ENCODE data around the gene NAPA. TPM values are rescaled to one million over a fixed set of nuclear protein-coding genes. Genes with fewer than 3 reads are reported as not detected.

Gene NAPA
- total and polyA plus RNA-seq, 10 of the 15 experiments (the other 5 are each of a cell fraction or from before 2014, with no cell fraction given) = 8.2 to 193 (median 102) TPM

GRCh38 chr19:47539747-47540311 lies 25.0 kb upstream of the NAPA start:
- no peaks in the 10 kb centered on the region for H4K20me1 ChIP-seq (ENCODE audit: control insufficient read depth, insufficient read depth)
- FAIRE-seq = no peak
- 0 out of 4 replicates have a peak, but pooled peaks cover 0 to 2% of the 10 kb centered on the region in 2 experiments for H3K27me3 ChIP-seq (replicated peaks in 1 of 2; ENCODE audit: control insufficient read depth in 2 of 2, insufficient read depth in 2 of 2, low read length in 1 of 2)
- no peak; the same call in 1 of the 3 replicates for ATAC-seq
- H3K9ac ChIP-seq (ENCODE audit: control insufficient read depth, insufficient read depth, low read length) = no peak overlapping the region
- no peak overlapping the region for H2AFZ ChIP-seq (ENCODE audit: control insufficient read depth, low read depth, low read length)
- ChIA-PET RAD21 (ENCODE audit: unreplicated experiment) (interaction anchor here (0.5 to 1.7 kb wide), 3 partner anchors 14 to 24 kb away, joined by 3 to 7 read pairs (median 3); no protein-coding TSS in a partner anchor), POLR2A (interaction anchor here (0.7 kb wide), 1 partner anchor 18 kb away, joined by 3 read pairs; no protein-coding TSS in a partner anchor), CTCF (interaction anchor here (0.6 to 1.6 kb wide), 5 partner anchors 10 to 228 kb away, joined by 3 to 4 read pairs (median 4); no protein-coding TSS in a partner anchor), SMC1A (ENCODE audit: uncharacterized antibody, unreplicated experiment) (no interaction called here)
- no peak overlapping the region for H3K27ac ChIP-seq (ENCODE audit: control insufficient read depth, insufficient read depth)
- no peaks in the 10 kb centered on the region for H3K4me1 ChIP-seq (ENCODE audit: control insufficient read depth, insufficient read depth, low read length)
- H3K4me3 ChIP-seq = no peak overlapping the region
- WGBS (ENCODE audit: insufficient coverage, insufficient replicate concordance, low lambda C conversion rate, missing lambda C conversion rate) = 29% methylated on average over 12 of the region's 12 CpGs
- TF ChIP-seq IKZF1 (conservative IDR thresholded peaks at IDR 0.05) (0 out of 2 replicates have a peak, but pooled peaks have one; percentile 20), PKNOX1 (IDR thresholded peaks at IDR 0.05) (0 out of 2 replicates have a peak, but pooled peaks have one; percentile 18), ETV6 (conservative IDR thresholded peaks at IDR 0.05 in 1 of 2, IDR thresholded peaks at IDR 0.05 in 1 of 2; ENCODE audit: borderline replicate concordance in 1 of 2, low read depth in 1 of 2) (no peak), NFYA (IDR thresholded peaks at IDR 0.05; ENCODE audit: borderline replicate concordance, low read depth, low read length) (no peak), MTA2 (IDR thresholded peaks at IDR 0.05; ENCODE audit: low read depth) (peak; percentile 30; the same call in 1 of the 2 replicates), IKZF2 (IDR thresholded peaks at IDR 0.05) (peak in 1 of 2 experiments; percentile 21; a peak in 1 of 4 replicates)
- intact Hi-C loops (cut with micrococcal nuclease; ENCODE audit: unreplicated experiment) = no loop called here
- in situ Hi-C loops (cut with MboI) = no loop called here
- H3K79me2 ChIP-seq (ENCODE audit: control insufficient read depth, insufficient read depth, low read length) = no peaks in the 10 kb centered on the region
- no peaks in the 10 kb centered on the region for H3K9me3 ChIP-seq (replicated peaks; ENCODE audit: control insufficient read depth, insufficient read depth, low read length)
- no TSS peak for BruUV-seq (replicated peaks)
- no peak for DNase-seq (ENCODE audit: low read depth, low spot score)
- no peaks in the 10 kb centered on the region for H3K36me3 ChIP-seq (ENCODE audit: control insufficient read depth in 2 of 2, insufficient read depth in 2 of 2, low read length in 1 of 2)
- H3K4me2 ChIP-seq (ENCODE audit: control insufficient read depth, insufficient read depth) = no peak overlapping the region

Data from GM12878 (cell line).